GM23338 (cell line): ENCODE data around the gene CCNA1. TPM values are rescaled to one million over a fixed set of nuclear protein-coding genes. Genes with fewer than 3 reads are reported as not detected.
A peak's percentile ranks its signal among the peaks of the same experiment; 100 is the strongest.

Source experiments
- ATAC-seq: fragments of 200-7000 bp; cut with Tn5 transposase; 3 replicates; pipeline ENCODE4 v1.9.1; 2020
- DNase-seq: peaks from one replicate; pipeline ENCODE4 v3.0.0-alpha.2; 2015; ENCODE audit warnings: low spot score
- H2AFZ ChIP-seq: fragments of 200-600 bp; sonication (generic); 2 replicates; pipeline ENCODE4 v1.8.0; 2016; ENCODE audit warnings: antibody characterized with exemption, mild to moderate bottlenecking, moderate library complexity
- H3F3A ChIP-seq: fragments of 200-600 bp; sonication (generic); replicated peaks from 2 replicates; pipeline ENCODE4 v1.8.0; 2017; ENCODE audit warnings: antibody characterized with exemption, mixed run types, low read depth
- H3K27ac ChIP-seq: fragments of 200-600 bp; sonication (generic); 2 replicates; pipeline ENCODE4 v1.6.1; 2016; ENCODE audit warnings: low read depth
- H3K27me3 ChIP-seq: fragments of 200-600 bp; sonication (generic); 2 replicates; pipeline ENCODE4 v1.8.0; 2016; ENCODE audit warnings: mild to moderate bottlenecking, mixed run types, moderate library complexity; ENCODE audit not compliant: insufficient read depth
- H3K36me3 ChIP-seq: fragments of 200-600 bp; sonication (generic); 2 replicates; pipeline ENCODE4 v1.8.0; 2016; ENCODE audit warnings: mild to moderate bottlenecking; ENCODE audit not compliant: insufficient read depth
- H3K4me1 ChIP-seq: fragments of 200-600 bp; sonication (generic); 2 replicates; pipeline ENCODE4 v1.8.0; 2016; ENCODE audit warnings: mild to moderate bottlenecking, moderate library complexity; ENCODE audit not compliant: insufficient read depth
- H3K4me2 ChIP-seq: fragments of 200-600 bp; sonication (generic); 2 replicates; pipeline ENCODE4 v1.7.1; 2017; ENCODE audit warnings: mixed run types
- H3K4me3 ChIP-seq: fragments of 200-600 bp; sonication (generic); 2 replicates; pipeline ENCODE4 v1.6.1; 2016; ENCODE audit warnings: mixed run types
- H3K79me2 ChIP-seq: fragments of 200-600 bp; sonication (generic); replicated peaks from 2 replicates; pipeline ENCODE4 v1.8.0; 2017; ENCODE audit warnings: mild to moderate bottlenecking; ENCODE audit not compliant: insufficient read depth
- H3K9me2 ChIP-seq: fragments of 200-600 bp; sonication (generic); 2 replicates; pipeline ENCODE4 v1.8.0; 2017; ENCODE audit not compliant: insufficient read depth
- H4K20me1 ChIP-seq: fragments of 200-600 bp; sonication (generic); replicated peaks from 2 replicates; pipeline ENCODE4 v1.8.0; 2017; ENCODE audit warnings: mild to moderate bottlenecking; ENCODE audit not compliant: insufficient read depth
- H3K27ac Mint-ChIP-seq: 2 replicates; pipeline ENCODE4 v1.8.0; 2020; ENCODE audit warnings: inconsistent platforms, mild to moderate bottlenecking, moderate library complexity, mixed read lengths
- H3K27me3 Mint-ChIP-seq: 3 replicates; pipeline ENCODE4 v1.8.0; 2022; ENCODE audit warnings: low read depth, mild to moderate bottlenecking, moderate library complexity, mixed read lengths, inconsistent platforms; ENCODE audit not compliant: insufficient read depth, poor library complexity
- H3K36me3 Mint-ChIP-seq: 3 replicates; pipeline ENCODE4 v1.8.0; 2021; ENCODE audit warnings: low read depth, mild to moderate bottlenecking, inconsistent platforms, moderate library complexity, mixed read lengths
- H3K4me1 Mint-ChIP-seq: 3 replicates; pipeline ENCODE4 v1.8.0; 2020; ENCODE audit warnings: mild to moderate bottlenecking, inconsistent platforms, mixed read lengths
- H3K4me3 Mint-ChIP-seq: 3 replicates; pipeline ENCODE4 v1.8.0; 2021; ENCODE audit warnings: moderate library complexity, mild to moderate bottlenecking, inconsistent platforms, mixed read lengths
- H3K9me3 Mint-ChIP-seq: 3 replicates; pipeline ENCODE4 v1.8.0; 2020; ENCODE audit warnings: moderate library complexity, mild to moderate bottlenecking, inconsistent platforms, mixed read lengths
- CREB1 ChIP-seq: fragments of 250-450 bp; sonication (Bioruptor Pico); IDR thresholded peaks from 2 replicates; pipeline ENCODE4 v1.5.0; 2020; ENCODE audit warnings: low read depth, mild to moderate bottlenecking, moderate library complexity
- CTCF ChIP-seq, 2 experiments: fragments of 200-600 bp in 1 of 2; sonication (generic) in 1 of 2; conservative IDR thresholded peaks; 2 replicates each; pipeline versions ENCODE4 v1.5.1 to v1.6.1; 2016 to 2017; ENCODE audit warnings: antibody characterized with exemption in 2 of 2, low read depth in 2 of 2, mild to moderate bottlenecking in 2 of 2, moderate library complexity in 1 of 2
- ETS1 ChIP-seq: IDR thresholded peaks from 2 replicates; pipeline ENCODE4 v1.6.1; 2016; ENCODE audit warnings: antibody characterized with exemption
- EZH2 ChIP-seq: fragments of 200-600 bp; sonication (generic); IDR thresholded peaks from one replicate; pipeline ENCODE4 v1.8.0; 2017; ENCODE audit warnings: antibody characterized with exemption, mild to moderate bottlenecking, low read depth; ENCODE audit not compliant: unreplicated experiment
- EZH2phosphoT487 ChIP-seq: fragments of 200-600 bp; sonication (generic); IDR thresholded peaks from one replicate; pipeline ENCODE4 v1.8.1; 2018; ENCODE audit warnings: antibody characterized with exemption; ENCODE audit not compliant: unreplicated experiment
- JUNB ChIP-seq: IDR thresholded peaks from one replicate; pipeline ENCODE4 v1.6.1; 2016; ENCODE audit warnings: antibody characterized with exemption; ENCODE audit not compliant: unreplicated experiment
- NANOG ChIP-seq: IDR thresholded peaks from 2 replicates; pipeline ENCODE4 v1.6.1; 2016; ENCODE audit warnings: antibody characterized with exemption, borderline replicate concordance
- POLR2AphosphoS5 ChIP-seq: IDR thresholded peaks from 2 replicates; pipeline ENCODE4 v1.6.1; 2016; ENCODE audit warnings: antibody characterized with exemption, low read depth
- REST ChIP-seq: IDR thresholded peaks from one replicate; pipeline ENCODE4 v1.6.1; 2018; ENCODE audit warnings: antibody characterized with exemption; ENCODE audit not compliant: unreplicated experiment
- STAT1 ChIP-seq: IDR thresholded peaks from one replicate; pipeline ENCODE4 v1.6.1; 2016; ENCODE audit warnings: antibody characterized with exemption; ENCODE audit not compliant: unreplicated experiment
- ZNF114 ChIP-seq: fragments of 250-450 bp; sonication (Bioruptor Pico); IDR thresholded peaks from 2 replicates; pipeline ENCODE4 v1.5.0; 2020; ENCODE audit warnings: mild to moderate bottlenecking, moderate library complexity
- ZNF331 ChIP-seq: fragments of 250-450 bp; sonication (Bioruptor Pico); IDR thresholded peaks from 2 replicates; pipeline ENCODE4 v1.5.0; 2020; ENCODE audit warnings: low read depth, mild to moderate bottlenecking, moderate library complexity
- ZNF462 ChIP-seq: fragments of 250-450 bp; sonication (Bioruptor Pico); IDR thresholded peaks from 2 replicates; pipeline ENCODE4 v1.5.0; 2020; ENCODE audit warnings: mild to moderate bottlenecking, moderate library complexity
- polyA plus RNA-seq: library from polyadenylated mRNA; unstranded; fragments of >200 nt; fragmentation: Nextera tagmentation; extraction: Ambion mirVana; gene quantifications from 2 replicates; pipeline ENCODE4 v1.2.1, GENCODE V29; 2016
- total RNA-seq: library from RNA; depleted of rRNA; stranded (reverse); fragments of >200 nt; shearing (Covaris generic); gene quantifications from 2 replicates; pipeline ENCODE4 v1.2.3, GENCODE V29; 2014

Gene CCNA1
- total and polyA plus RNA-seq, 2 experiments from 2014 or later, result 3.8 to 7.4 TPM

- H3K27ac ChIP-seq, result no peak overlapping the region
Measured at GRCh38 chr13:36480726-36481427, 48.6 kb downstream of the CCNA1 start.

More at GRCh38 chr13:36480726-36481427, 48.6 kb downstream of the CCNA1 start:
- Histone ChIP-seq H3K4me1 (no peaks in the 10 kb centered on the region; the same call in 1 of the 2 replicates), H3K79me2 (no peaks in the 10 kb centered on the region), H3F3A (no peaks in the 10 kb centered on the region), H2AFZ (peak overlapping the region; percentile 23; the same call in 1 of the 2 replicates), H3K4me2 (no peak overlapping the region), H4K20me1 (no peaks in the 10 kb centered on the region), H3K36me3 (no peaks in the 10 kb centered on the region; the same call in 1 of the 2 replicates), H3K27me3 (no peaks in the 10 kb centered on the region), H3K4me3 (no peak overlapping the region), H3K9me2 (no peaks in the 10 kb centered on the region)
- DNase-seq, result no peak
- no peak for TF ChIP-seq ZNF114 (CRISPR knock-in tag)
- no peak for TF ChIP-seq ETS1
- TF ChIP-seq EZH2, result no peak
- no peak for TF ChIP-seq EZH2phosphoT487
- TF ChIP-seq NANOG, result no peak
- no peak for TF ChIP-seq REST
- TF ChIP-seq CREB1 (CRISPR knock-in tag), result no peak
- TF ChIP-seq ZNF331, result no peak
- TF ChIP-seq STAT1, result no peak
- no peak for TF ChIP-seq ZNF462
- TF ChIP-seq POLR2AphosphoS5, result no peak
- TF ChIP-seq CTCF (conservative IDR thresholded peaks at IDR 0.05; ENCODE audit: low read depth in 2 of 2), result no peak
- no peak for TF ChIP-seq JUNB
- H3K4me3 Mint-ChIP-seq, result no peak overlapping the region
- H3K27ac Mint-ChIP-seq, result no peak overlapping the region
- ATAC-seq, result no peak
- no peaks in the 10 kb centered on the region for H3K27me3 Mint-ChIP-seq
- H3K9me3 Mint-ChIP-seq, result peaks cover 9% of the 10 kb centered on the region
- H3K36me3 Mint-ChIP-seq, result peaks cover 3% of the 10 kb centered on the region; the same call in 1 of the 3 replicates
- peaks cover 6% of the 10 kb centered on the region; the same call in 2 of the 3 replicates for H3K4me1 Mint-ChIP-seq
